ENCODE results near the gene C9. TPM values are rescaled to one million over a fixed set of nuclear protein-coding genes. Genes with fewer than 3 reads are reported as not detected.
"Not testable (repeated sequence)": the region's sequence is repeated elsewhere in the genome, so short reads cannot be mapped to it uniquely, and the experiment has no call there.

Gene C9
- polyA plus RNA-seq, 1 experiment: not detected

GRCh38 chr5:39235648-39236047, 128.6 kb downstream of the C9 start:
- H3K27me3 ChIP-seq (ENCODE audit: control insufficient read depth, insufficient read depth, low read length): no peaks in the 10 kb centered on the region
- no peak overlapping the region for H3K4me3 ChIP-seq (ENCODE audit: low read depth, low read length)
- H3K36me3 ChIP-seq (ENCODE audit: control insufficient read depth, insufficient read depth, low read length): no peaks in the 10 kb centered on the region
- TF ChIP-seq CTCF (IDR thresholded peaks at IDR 0.05; ENCODE audit: insufficient read depth, low read depth, low read length): no peak
- CTCF ChIA-PET: interaction anchor here (1.3 kb wide), 1 partner anchor 18 kb away, joined by 3 read pairs; no protein-coding TSS in a partner anchor
- POLR2A ChIA-PET: no interaction called here
- DNase-seq (ENCODE audit: low read depth): no peak

- H3K36me3 ChIP-seq (ENCODE audit: control insufficient read depth, insufficient read depth, low read length); DNase-seq (ENCODE audit: low read depth); POLR2A ChIA-PET; H3K4me3 ChIP-seq (ENCODE audit: low read depth, low read length); H3K27me3 ChIP-seq (ENCODE audit: control insufficient read depth, insufficient read depth, low read length): not testable (repeated sequence)
- CTCF ChIA-PET: interaction anchor here (1.3 to 3.7 kb wide), 2 partner anchors 16 to 17 kb away, joined by 3 to 24 read pairs; partner anchors contain the start of gene FYB1
These were observed 129.8 kb downstream of the C9 start for GRCh38 chr5:39234494-39234893.

Other genes with a start within 250 kb of the C9 start
- gene FYB1, start 144.9 kb downstream of the C9 start, polyA plus RNA-seq (2011; rRNA removed): 0.06 and 0.09 TPM in 2 replicates
- 168 and 181 TPM in 2 replicates for gene DAB2, start 60.5 kb upstream of the C9 start, polyA plus RNA-seq (2011; rRNA removed)